AG09319 (cell line): ENCODE results near the gene SLX9.
A peak's percentile ranks its signal among the peaks of the same experiment; 100 is the strongest.

Experiments
- DNase-seq: peaks from one replicate; pipeline ENCODE4 v3.0.0-alpha.2; 2010; ENCODE audit warnings: low read depth; ENCODE audit errors: extremely low read depth
- CTCF ChIP-seq: IDR thresholded peaks from 2 replicates; pipeline ENCODE4 v1.5.1; 2011; ENCODE audit warnings: low read depth, mild to moderate bottlenecking, inconsistent platforms, low read length, moderate library complexity

The SLX9 gene

DNA sequence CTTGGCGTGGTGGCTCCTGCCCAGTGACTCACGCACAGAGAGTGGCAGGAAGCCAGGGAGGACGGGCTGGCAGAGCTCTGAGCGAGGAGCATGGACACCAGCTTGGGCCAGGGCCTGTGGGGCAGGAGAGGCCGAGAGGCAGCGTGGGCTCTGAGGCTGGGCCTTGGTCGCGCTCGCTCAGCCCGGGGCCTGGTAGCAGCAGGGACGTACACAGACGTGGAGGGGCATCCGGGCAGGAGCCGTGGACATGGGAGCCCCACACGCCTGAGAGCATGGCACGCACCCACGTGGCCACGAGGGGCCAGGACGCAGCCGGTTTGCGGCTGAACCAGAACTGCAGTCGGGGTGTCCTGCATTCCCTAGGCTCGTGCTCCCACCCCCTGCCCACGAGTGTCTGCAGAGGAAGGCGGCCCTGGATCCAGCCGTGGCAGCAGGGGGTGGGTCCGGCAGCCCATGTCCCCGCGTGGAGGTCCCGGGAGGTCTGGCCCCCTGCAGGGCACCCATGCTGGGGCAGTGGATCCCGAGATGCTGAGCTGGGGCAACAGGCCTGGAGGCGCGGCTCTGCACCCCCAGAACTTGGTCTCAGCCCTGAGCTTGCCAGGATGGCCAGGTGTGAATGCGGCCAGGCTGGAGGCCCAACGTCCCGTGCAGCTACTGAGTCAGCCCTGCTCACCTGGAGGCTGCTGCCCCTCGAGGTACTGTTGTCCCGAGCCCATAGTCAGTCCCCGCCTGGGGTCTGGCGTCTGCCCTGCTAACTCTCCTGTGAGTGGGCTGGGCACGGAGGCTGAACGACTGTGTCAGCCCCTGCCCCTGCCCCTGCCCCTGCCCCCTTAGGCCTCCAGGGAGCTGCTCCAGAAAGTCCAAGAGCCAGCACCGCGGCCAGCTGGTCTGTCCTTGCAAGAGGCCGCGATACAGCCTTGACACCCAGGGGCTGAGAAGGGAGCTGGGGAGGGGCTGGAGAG is 61.6 kb downstream of the SLX9 start:
- no peak for TF ChIP-seq CTCF

GRCh38 chr21:45002381-45003204 is 62.8 kb downstream of the SLX9 start:
- TF ChIP-seq CTCF = no peak
- DNase-seq = no peak

More for the DNA sequence above, 61.6 kb downstream of the SLX9 start:
- DNase-seq = peak; percentile 59

- no peak for TF ChIP-seq CTCF
- no peak for DNase-seq
Observed at GRCh38 chr21:45003331-45004058, 63.7 kb downstream of the SLX9 start.

GRCh38 chr21:45004059-45004422 is 64.2 kb downstream of the SLX9 start:
- no peak for DNase-seq
- TF ChIP-seq CTCF = no peak

- DNase-seq = no peak
- no peak for TF ChIP-seq CTCF
Observed at GRCh38 chr21:45004481-45005247, 64.8 kb downstream of the SLX9 start.

GRCh38 chr21:45006536-45007095 is 66.8 kb downstream of the SLX9 start:
- no peak for DNase-seq
- TF ChIP-seq CTCF = no peak
